K562 (cell line): Measurements from ENCODE around the gene DOP1B. TPM values are rescaled to one million over a fixed set of nuclear protein-coding genes. Genes with fewer than 3 reads are reported as not detected.

Experiments
- ATAC-seq: fragments of 200-7000 bp; cut with Tn5 transposase; 3 replicates; pipeline ENCODE4 v1.9.1; 2020; ENCODE audit warnings: moderate library complexity
- BruUV-seq: library from RNA; stranded (reverse); fragments of 400-500 nt; replicated peaks from 2 replicates; lab custom pipeline; 2021; lab: Mats Ljungman, UMichigan
- CTCF ChIA-PET: fragments of 300-600 bp; formaldehyde crosslinking; extraction: SDS; loops from one replicate; lab custom pipeline; 2021; ENCODE audit warnings: low intra/inter-chr PET ratio; lab: Yijun Ruan, JAX
- POLR2A ChIA-PET: fragments of 300-600, 350-650 bp; sonication (Branson Sonifier 250); formaldehyde crosslinking; extraction: SDS; loops from one replicate; lab custom pipeline; 2021; ENCODE audit warnings: antibody characterized with exemption, inconsistent platforms; lab: Yijun Ruan, JAX
- DNase-seq, 4 experiments: peaks; one replicate each; pipeline versions ENCODE4 v3.0.0 to v3.0.0-alpha.2; 2011 to 2018; ENCODE audit warnings: low spot score in 3 of 4, mixed read lengths in 3 of 4; ENCODE audit errors: extremely low read depth in 1 of 4
- FAIRE-seq: peaks from 2 replicates; lab custom pipeline; 2011; peaks lifted over from hg19 to GRCh38; lab: Jason Lieb, UNC
- H2AFZ ChIP-seq: 2 replicates; pipeline ENCODE4 v1.6.0; 2011; ENCODE audit warnings: low read depth, low read length, control low read depth, inconsistent platforms
- H3K27ac ChIP-seq: fragments of 200-600 bp; 3 replicates; pipeline ENCODE4 v1.8.0; 2011; ENCODE audit warnings: low read depth, mild to moderate bottlenecking, control low read depth, inconsistent platforms, low read length, moderate library complexity, mixed read lengths; ENCODE audit errors: extremely low read depth
- H3K27me3 ChIP-seq, 2 experiments: fragments of 300-600 bp in 1 of 2; 2 replicates in 1 of 2; 3 replicates in 1 of 2; pipeline versions ENCODE4 v1.6.0 to v1.8.0; 2011; ENCODE audit warnings: inconsistent platforms in 2 of 2, low read length in 2 of 2, mild to moderate bottlenecking in 1 of 2, mixed read lengths in 1 of 2, moderate library complexity in 1 of 2; ENCODE audit not compliant: control insufficient read depth in 2 of 2, insufficient read depth in 2 of 2
- H3K36me3 ChIP-seq: fragments of 300-600 bp; 3 replicates; pipeline ENCODE4 v1.8.0; 2011; ENCODE audit warnings: mild to moderate bottlenecking, low read length, inconsistent platforms; ENCODE audit not compliant: control insufficient read depth, insufficient read depth
- H3K4me1 ChIP-seq, 2 experiments: fragments of 200-600 bp in 1 of 2; replicated peaks in 1 of 2; 2 replicates in 1 of 2; 3 replicates in 1 of 2; pipeline versions ENCODE4 v1.5.1 to v1.8.0; 2011; ENCODE audit warnings: inconsistent platforms in 2 of 2, low read length in 2 of 2, mild to moderate bottlenecking in 1 of 2, mixed read lengths in 1 of 2, moderate library complexity in 1 of 2; ENCODE audit not compliant: control insufficient read depth in 2 of 2, insufficient read depth in 2 of 2
- H3K4me2 ChIP-seq: 2 replicates; pipeline ENCODE4 v1.6.1; 2011; ENCODE audit warnings: low read length, control low read depth, inconsistent platforms, mixed read lengths; ENCODE audit not compliant: insufficient read depth
- H3K4me3 ChIP-seq: fragments of 200-600 bp; sonication (generic), shearing (Covaris generic); 2 replicates; pipeline ENCODE4 v1.5.1; 2016; ENCODE audit warnings: control low read depth, inconsistent platforms
- H3K79me2 ChIP-seq: fragments of 200-600 bp; 3 replicates; pipeline ENCODE4 v1.8.0; 2011; ENCODE audit warnings: low read length, inconsistent platforms; ENCODE audit not compliant: control insufficient read depth, insufficient read depth
- H3K9ac ChIP-seq, 2 experiments: 2 replicates each; pipeline versions ENCODE4 v1.6.0 to v1.6.1; 2011; ENCODE audit warnings: low read depth in 2 of 2, low read length in 2 of 2, control low read depth in 1 of 2, inconsistent platforms in 1 of 2, mild to moderate bottlenecking in 1 of 2, mixed read lengths in 1 of 2; ENCODE audit not compliant: insufficient read depth in 1 of 2
- H3K9me1 ChIP-seq: one replicate; pipeline ENCODE4 v1.6.0; 2011; ENCODE audit warnings: inconsistent platforms, mild to moderate bottlenecking, low read length, moderate library complexity; ENCODE audit not compliant: control insufficient read depth, insufficient read depth
- H3K9me3 ChIP-seq: replicated peaks from 2 replicates; pipeline ENCODE4 v1.5.1; 2011; ENCODE audit warnings: low read depth, low read length, inconsistent platforms; ENCODE audit not compliant: control insufficient read depth, insufficient read depth
- H4K20me1 ChIP-seq: replicated peaks from 2 replicates; pipeline ENCODE4 v1.6.1; 2011; ENCODE audit warnings: low read length, inconsistent platforms, mixed read lengths; ENCODE audit not compliant: control insufficient read depth, insufficient read depth
- CREB1 ChIP-seq, 2 experiments: sonication (generic) in 1 of 2; formaldehyde crosslinking in 1 of 2; IDR thresholded peaks; 2 replicates each; pipeline versions ENCODE4 v1.6.1 to v1.8.0; 2012 to 2022; ENCODE audit warnings: inconsistent platforms in 1 of 2, mild to moderate bottlenecking in 1 of 2, missing genetic modification reagents in 1 of 2, moderate library complexity in 1 of 2
- ERF ChIP-seq: fragments of 450-650 bp; formaldehyde crosslinking; IDR thresholded peaks from 2 replicates; pipeline ENCODE4 v1.4.0; 2020; ENCODE audit warnings: mild to moderate bottlenecking, mixed read lengths
- EWSR1 ChIP-seq: fragments of 450-650 bp; IDR thresholded peaks from 2 replicates; pipeline ENCODE4 v1.6.1; 2018; ENCODE audit warnings: borderline replicate concordance, mild to moderate bottlenecking, low read depth, moderate library complexity; ENCODE audit not compliant: partially characterized antibody
- MAZ ChIP-seq, 2 experiments: fragments of 450-650 bp in 1 of 2; sonication (generic) in 1 of 2; formaldehyde crosslinking; IDR thresholded peaks in 1 of 2; conservative IDR thresholded peaks in 1 of 2; 2 replicates each; pipeline versions ENCODE4 v1.4.0 to v1.5.0; 2020; ENCODE audit warnings: mild to moderate bottlenecking in 1 of 2, missing genetic modification reagents in 1 of 2
- MCM7 ChIP-seq, 2 experiments: fragments of 450-650 bp; IDR thresholded peaks; 2 replicates each; pipeline ENCODE4 v1.6.1; 2016 to 2018
- POLR2AphosphoS5 ChIP-seq: IDR thresholded peaks from 2 replicates; pipeline ENCODE4 v1.6.1; 2011; ENCODE audit warnings: mild to moderate bottlenecking, low read depth, low read length, moderate library complexity; ENCODE audit not compliant: control insufficient read depth, insufficient read depth
- RNF219 ChIP-seq: fragments of 250-450 bp; sonication (Bioruptor Pico); IDR thresholded peaks from 2 replicates; pipeline ENCODE4 v1.5.0; 2022; ENCODE audit warnings: mild to moderate bottlenecking
- SMARCB1 ChIP-seq: IDR thresholded peaks from 2 replicates; pipeline ENCODE4 v1.6.1; 2011; ENCODE audit warnings: improper control_type of control experiment, low read depth; ENCODE audit not compliant: insufficient read length
- SMC3 ChIP-seq: conservative IDR thresholded peaks from 2 replicates; pipeline ENCODE4 v1.6.1; 2011; ENCODE audit warnings: low read depth, low read length, improper control_type of control experiment; ENCODE audit not compliant: insufficient read depth
- TCF15 ChIP-seq: fragments of 250-450 bp; sonication (Bioruptor Pico); IDR thresholded peaks from 2 replicates; pipeline ENCODE4 v1.8.0; 2022; ENCODE audit warnings: moderate library complexity, mild to moderate bottlenecking, inconsistent platforms
- VEZF1 ChIP-seq: fragments of 200-800 bp; sonication (Bioruptor generic); IDR thresholded peaks from 2 replicates; pipeline ENCODE4 v1.6.1; 2017; ENCODE audit warnings: missing genetic modification characterization, missing compliant biosample characterization
- ZSCAN32 ChIP-seq: fragments of 450-650 bp; formaldehyde crosslinking; IDR thresholded peaks from 2 replicates; pipeline ENCODE4 v1.4.0; 2020; ENCODE audit warnings: mild to moderate bottlenecking, moderate library complexity
- WGBS: fragments of 100-300 bp; shearing (Covaris generic); methylation state at CpG from one replicate; pipeline ENCODE4 v1.1.6; 2016; ENCODE audit warnings: low coverage, mixed read lengths; ENCODE audit not compliant: insufficient coverage; ENCODE audit errors: missing lambda C conversion rate; 5-methylcytosine and 5-hydroxymethylcytosine counted together
- in situ Hi-C: fragments of 300-500 bp; cut with MboI; formaldehyde crosslinking; loops from 4 replicates; pipeline ENCODE4 v1.15.0; 2018; ENCODE audit warnings: inconsistent platforms, mixed read lengths
- intact Hi-C: fragments of 100-400 bp; cut with micrococcal nuclease; formaldehyde crosslinking; loops from 2 replicates; pipeline ENCODE4 v1.14.2; 2022
- polyA plus RNA-seq, 8 experiments: library from polyadenylated mRNA; depleted of rRNA in 4 of 8; stranded (reverse) in 5 of 8; unstranded in 3 of 8; fragments of >200 nt; fragmentation: Nextera tagmentation in 2 of 8; fragmentation: Illumina TruSeq in 1 of 8; extraction: Ambion mirVana in 2 of 8; extraction: Trizol in 1 of 8; gene quantifications; 2 replicates each; pipeline versions ENCODE4 v1.2.1 to v1.2.3, GENCODE V29; 2011 to 2014; ENCODE audit warnings: inconsistent platforms in 1 of 8, missing spikeins in 1 of 8
- total RNA-seq, 7 experiments: library from RNA; depleted of rRNA in 6 of 7; stranded (reverse); fragments of >200 nt in 6 of 7; fragmentation: Illumina TruSeq in 2 of 7; extraction: Trizol in 2 of 7; gene quantifications; 2 replicates each; pipeline versions ENCODE4 v1.2.1 to v1.2.3, GENCODE V29; 2011 to 2021; ENCODE audit warnings: low replicate concordance in 1 of 7

The DOP1B gene
- total and polyA plus RNA-seq, 9 of the 15 experiments (the other 6 are each of a cell fraction or from before 2014, with no cell fraction given): 0.04 to 2.2 (median 0.68) TPM

GRCh38 chr21:36186506-36187399, 30.1 kb downstream of the DOP1B start:
- WGBS: 8% methylated on average over 18 of the region's 18 CpGs
- Histone ChIP-seq H3K27ac (no peak overlapping the region), H3K9me3 (no peaks in the 10 kb centered on the region), H4K20me1 (0 out of 2 replicates have a peak, but pooled peaks cover 3% of the 10 kb centered on the region), H3K36me3 (no peaks in the 10 kb centered on the region), H3K9me1 (no peaks in the 10 kb centered on the region), H3K4me3 (no peak overlapping the region), H3K27me3 (peaks cover 32 to 64% of the 10 kb centered on the region in 2 experiments; a peak in 4 of 5 replicates), H3K79me2 (no peaks in the 10 kb centered on the region), H2AFZ (no peak overlapping the region), H3K4me1 (peaks cover 0 to 3% of the 10 kb centered on the region in 2 experiments; a peak in 1 of 5 replicates), H3K9ac (no peak overlapping the region), H3K4me2 (no peak overlapping the region)
- no TSS peak for BruUV-seq
- ChIA-PET CTCF (no interaction called here), POLR2A (interaction anchor here (0.9 to 1.0 kb wide), 4 partner anchors 11 to 46 kb away, joined by 3 read pairs; no protein-coding TSS in a partner anchor)
- TF ChIP-seq SMARCB1: no peak
- no peak for TF ChIP-seq CREB1 (IDR thresholded peaks at IDR 0.05)
- no peak for TF ChIP-seq CREB1 (CRISPR knock-in tag; IDR thresholded peaks at IDR 0.05)
- TF ChIP-seq TCF15 (CRISPR knock-in tag): no peak
- no peak for TF ChIP-seq POLR2AphosphoS5
- TF ChIP-seq ZSCAN32 (CRISPR knock-in tag): no peak
- TF ChIP-seq MCM7 (IDR thresholded peaks at IDR 0.05): no peak
- no peak for TF ChIP-seq SMC3
- peak in 1 of 2 experiments; percentile 39; a peak in 1 of 4 replicates for TF ChIP-seq MAZ (CRISPR knock-in tag; conservative IDR thresholded peaks at IDR 0.05 in 1 of 2, IDR thresholded peaks at IDR 0.05 in 1 of 2)
- no peak for TF ChIP-seq ERF (CRISPR knock-in tag)
- no peak for TF ChIP-seq RNF219 (CRISPR knock-in tag)
- TF ChIP-seq EWSR1: no peak
- TF ChIP-seq VEZF1 (CRISPR knock-in tag): peak; percentile 71; the same call in 1 of the 2 replicates
- DNase-seq: peak in 1 of 4 experiments; percentile 17
- in situ Hi-C loops (no loop called here), intact Hi-C loops (no loop called here)
- no peak for FAIRE-seq
- ATAC-seq: peak; percentile 74
